Inferior parietal cortex (tissue), 1 donor: ENCODE results near the gene ADPRHL1.
"Not testable (repeated sequence)": the region's sequence is repeated elsewhere in the genome, so short reads cannot be mapped to it uniquely, and the experiment has no call there.

ENCODE experiments used
- DNase-seq: peaks from one replicate; pipeline ENCODE4 v3.0.0-alpha.2; 2016; ENCODE audit errors: extremely low spot score

Gene ADPRHL1

DNA sequence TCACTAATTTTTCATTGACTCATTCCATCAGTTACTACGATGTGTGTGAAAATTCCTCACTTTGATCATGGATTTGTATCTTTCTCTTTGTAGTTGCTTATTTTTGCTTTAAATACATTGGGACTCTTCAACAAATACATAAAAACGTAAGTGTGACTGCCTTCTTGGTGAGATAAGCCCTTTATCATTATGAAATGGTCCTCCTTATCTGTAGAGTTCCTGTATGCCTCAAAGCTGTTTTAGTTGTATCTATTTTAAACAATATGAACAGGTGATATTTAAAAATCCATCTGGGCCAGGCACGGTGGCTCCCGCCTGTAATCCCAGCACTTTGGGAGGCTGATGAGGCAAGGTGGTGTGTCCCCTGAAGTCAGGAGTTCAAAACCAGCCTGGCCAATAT lies 25.9 kb upstream of the ADPRHL1 start:
- no peak for DNase-seq

DNA sequence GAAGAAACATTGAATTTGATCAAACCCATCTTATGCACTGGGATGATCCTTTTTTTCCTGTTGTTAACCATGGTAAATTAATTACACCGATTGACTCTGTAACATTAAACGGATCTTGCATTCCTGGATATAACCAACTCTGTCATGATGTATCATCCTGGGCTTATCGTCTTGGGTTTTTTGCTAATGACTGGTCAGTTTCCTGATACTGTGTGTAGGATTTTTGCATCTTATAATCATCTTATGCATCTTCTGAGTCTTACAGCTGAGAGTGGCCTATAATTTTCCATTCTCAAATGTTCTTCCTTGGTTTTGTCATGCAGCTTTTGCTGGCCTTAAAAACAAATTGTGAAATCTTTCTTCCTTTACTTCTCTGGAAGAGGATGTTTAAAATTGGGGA lies 24.4 kb upstream of the ADPRHL1 start:
- no peak for DNase-seq

DNA sequence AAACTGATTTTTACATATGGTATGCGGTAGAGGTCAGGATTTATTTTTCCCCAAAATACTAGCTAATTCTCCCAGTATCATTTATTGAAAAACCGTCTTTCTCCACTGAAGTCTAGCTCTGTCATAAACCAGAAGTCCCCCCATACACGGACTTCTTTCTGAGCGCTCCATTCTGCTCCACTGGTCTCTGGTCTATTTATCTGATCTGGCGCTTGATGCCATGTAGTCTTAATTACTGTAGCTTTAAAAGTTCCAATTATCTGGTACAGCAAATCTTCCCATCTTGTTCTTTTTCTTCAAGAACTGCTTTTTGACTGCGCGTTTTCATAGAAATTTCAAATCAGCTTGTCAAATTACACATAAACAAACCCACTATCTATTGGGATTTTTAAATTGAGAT lies 23.5 kb upstream of the ADPRHL1 start:
- no peak for DNase-seq

DNA sequence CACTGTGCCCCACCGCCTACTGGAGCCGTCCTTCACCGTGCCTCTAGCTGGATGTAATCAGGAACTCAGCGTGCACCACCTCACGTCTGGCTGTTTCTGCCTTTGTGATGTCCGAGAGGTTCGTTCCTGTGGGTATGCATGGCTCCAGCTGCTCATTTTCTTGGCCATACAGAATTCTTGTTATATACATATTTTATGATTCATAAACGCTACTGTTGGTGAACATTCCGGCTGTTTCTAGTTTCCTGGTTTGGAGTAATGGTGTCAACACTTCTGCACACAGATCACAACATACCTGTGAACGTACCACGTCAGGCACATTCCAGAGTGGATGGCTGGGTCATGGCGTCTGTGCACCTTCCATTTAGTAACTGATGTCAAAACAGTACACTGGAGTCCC lies 22.6 kb upstream of the ADPRHL1 start:
- DNase-seq: no peak

DNA sequence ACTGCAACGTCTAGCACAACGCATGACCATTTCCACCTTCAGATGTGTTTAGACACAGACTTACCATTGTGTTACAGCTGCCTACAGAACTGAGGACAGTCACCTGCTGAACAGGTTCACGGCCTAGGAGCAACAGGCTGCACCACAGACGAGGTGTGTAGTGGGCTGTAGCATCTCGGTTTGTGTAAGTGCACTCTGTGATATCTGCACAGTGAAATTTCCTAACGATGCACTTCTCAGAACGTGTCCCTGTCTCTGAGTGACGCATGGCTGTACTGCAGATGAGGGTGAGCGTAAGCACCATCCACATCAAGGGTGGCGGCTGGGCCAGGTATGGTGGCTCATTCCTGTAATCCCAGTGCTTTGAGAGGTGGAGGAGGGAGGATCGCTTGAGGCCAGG lies 22.0 kb upstream of the ADPRHL1 start:
- DNase-seq: no peak

DNA sequence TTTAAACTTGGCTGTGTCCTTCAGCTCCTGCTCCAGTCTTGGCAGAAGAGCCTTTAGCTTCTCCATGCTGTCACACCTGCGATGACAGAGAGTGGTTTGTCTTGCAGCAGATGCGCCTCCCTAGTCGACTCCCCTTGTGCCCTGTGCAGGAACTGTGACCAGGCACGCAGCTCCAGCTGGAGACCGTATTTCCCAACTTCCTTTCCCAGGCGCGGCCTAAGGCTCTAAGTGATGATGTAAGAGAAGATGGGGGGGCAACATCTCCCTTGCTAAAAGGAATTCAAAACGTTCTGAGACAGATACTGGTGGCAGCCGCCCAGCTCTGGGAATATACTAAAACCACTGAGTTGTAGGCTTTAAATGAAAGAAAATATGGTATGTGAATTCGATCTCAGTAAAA lies 20.9 kb upstream of the ADPRHL1 start:
- DNase-seq: no peak

DNA sequence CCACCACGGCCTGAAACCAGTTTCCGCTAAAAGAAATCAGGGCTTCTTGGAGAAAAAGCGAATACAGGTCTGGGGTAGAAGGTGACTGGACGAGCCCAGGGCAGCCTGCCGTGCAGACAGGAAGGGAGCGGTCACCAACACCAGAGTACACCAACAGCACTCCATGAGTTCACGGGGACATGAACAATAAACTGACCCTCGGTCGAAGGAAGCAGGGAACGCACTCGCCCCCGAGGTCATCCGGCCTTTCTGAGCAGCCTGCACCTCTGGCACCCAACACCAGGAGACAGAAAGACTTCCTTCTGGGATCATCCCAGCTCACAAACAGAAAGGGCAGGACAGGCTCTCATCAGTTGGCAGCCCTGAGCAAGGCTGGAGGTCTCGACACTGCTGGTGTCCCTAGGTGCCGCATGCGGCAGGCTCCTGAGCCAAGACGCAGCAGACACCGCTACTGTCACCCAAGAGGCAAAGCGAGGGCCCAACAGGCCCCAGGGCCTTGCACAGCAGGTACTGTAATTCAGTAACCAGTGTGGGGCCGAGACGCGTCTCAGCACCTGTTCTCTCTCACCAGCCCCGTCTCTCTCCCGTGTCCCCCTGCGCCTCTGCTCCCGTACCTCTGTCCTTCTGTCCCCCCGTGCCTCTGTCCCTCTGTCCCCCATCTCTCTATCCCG lies 19.2 kb upstream of the ADPRHL1 start:
- DNase-seq: no peak

DNA sequence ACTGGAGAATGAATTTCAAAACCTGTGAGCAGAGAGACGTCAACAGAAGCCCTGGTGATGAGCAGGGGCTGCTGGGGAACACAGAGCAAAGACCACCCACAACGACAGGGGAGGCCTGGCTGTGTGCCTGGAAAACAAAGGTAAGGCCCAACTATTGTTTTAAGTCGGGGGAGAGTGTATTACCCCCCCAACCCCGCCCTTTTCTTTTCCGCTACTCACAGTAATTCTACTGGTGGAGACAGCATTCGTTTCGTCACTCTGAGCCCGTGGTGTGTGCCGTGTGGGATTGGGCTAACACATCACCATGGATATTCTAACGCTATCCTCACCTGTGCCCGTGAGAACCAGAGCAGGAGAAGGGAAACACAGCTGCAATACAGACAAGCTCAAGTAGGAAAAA lies 18.6 kb upstream of the ADPRHL1 start:
- no peak for DNase-seq

DNA sequence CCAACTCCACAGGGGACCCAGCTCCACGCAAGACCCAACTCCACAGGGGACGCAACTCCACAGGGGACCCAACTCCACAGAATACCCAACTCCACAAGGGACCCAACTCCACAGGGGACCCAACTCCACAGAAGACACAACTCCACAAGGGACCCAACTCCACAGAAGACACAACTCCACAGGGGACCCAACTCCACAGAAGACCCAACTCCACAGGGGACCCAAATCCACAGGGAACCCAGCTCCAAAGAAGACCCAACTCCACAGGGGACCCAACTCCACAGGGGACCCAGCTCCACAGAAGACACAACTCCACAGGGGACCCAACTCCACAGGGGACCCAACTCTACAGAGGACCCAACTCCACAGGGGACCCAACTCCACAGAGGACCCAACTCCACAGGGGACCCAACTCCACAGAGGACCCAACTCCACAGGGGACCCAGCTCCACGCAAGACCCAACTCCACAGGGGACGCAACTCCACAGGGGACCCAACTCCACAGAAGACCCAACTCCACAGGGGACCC lies 17.4 kb upstream of the ADPRHL1 start:
- not testable (repeated sequence) for DNase-seq

DNA sequence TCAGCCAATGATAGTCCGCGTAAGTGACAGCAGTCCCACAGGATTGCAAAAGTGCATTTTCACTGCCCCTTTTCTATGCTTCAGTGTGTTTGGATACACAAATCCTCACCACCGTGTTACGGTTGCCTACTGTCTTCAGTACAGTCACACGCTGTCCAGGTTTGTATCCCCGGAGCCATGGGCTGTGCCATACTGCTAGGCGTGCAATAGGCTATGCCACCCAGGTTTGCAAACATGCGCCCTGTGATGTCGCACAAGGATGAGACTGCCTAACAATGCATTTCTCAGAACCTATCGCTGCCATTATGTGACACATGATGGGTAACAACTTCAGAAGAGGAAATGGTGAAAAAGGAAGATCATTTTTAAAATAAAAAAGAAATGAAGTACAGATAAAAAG lies 16.8 kb upstream of the ADPRHL1 start:
- no peak for DNase-seq

DNA sequence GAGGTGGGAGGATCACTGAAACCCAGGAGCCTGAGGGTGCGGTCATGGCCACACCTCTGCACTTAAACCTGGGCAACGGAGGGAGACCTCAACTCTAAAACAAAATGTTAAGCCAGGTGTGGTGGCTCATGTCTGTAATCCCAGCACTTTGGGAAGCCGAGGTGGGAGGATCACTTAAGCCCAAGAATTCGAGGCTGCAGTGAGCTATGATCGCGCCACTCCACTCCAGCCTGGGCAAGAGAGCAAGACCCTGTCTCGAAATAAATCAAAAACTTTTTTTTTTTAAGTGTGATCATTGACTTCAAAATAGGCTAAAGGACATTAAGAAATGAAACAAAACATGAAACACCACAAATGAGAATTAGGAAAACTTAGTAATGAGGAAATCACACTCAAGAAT lies 16.3 kb upstream of the ADPRHL1 start:
- DNase-seq: no peak

DNA sequence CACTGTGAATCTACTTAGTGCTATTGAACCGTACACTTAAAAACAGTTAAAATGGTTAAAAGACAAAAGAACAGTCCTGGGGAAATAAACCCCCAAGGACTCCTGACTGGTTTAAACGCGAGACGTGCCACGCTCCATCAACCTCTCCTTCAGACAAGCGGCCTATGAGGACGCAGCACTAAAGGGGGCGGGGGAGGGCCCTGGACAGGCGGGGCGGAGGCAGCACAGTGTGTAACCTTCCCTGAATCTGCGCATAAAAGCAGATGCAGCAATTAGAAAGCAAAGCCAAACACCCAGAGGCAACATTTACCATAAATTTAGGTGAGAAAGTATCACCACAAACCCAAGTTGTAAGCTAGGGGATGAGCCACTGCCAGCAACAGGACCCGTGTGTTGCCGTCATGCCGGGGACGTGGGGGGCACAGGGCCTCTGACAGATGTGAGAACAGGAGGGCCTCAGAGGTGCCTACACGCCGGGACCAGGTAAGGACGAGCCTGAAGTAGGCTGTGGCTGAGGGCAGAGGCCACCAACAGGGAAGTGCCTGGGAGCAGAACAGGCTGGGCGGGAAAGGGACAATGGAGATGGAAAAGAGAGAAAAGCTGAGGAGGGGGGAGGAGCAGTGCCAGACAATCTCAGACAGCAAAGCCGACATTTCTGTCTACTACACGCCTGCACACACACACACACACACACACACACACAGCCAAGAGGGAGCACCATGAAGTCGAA lies 15.3 kb upstream of the ADPRHL1 start:
- DNase-seq: no peak

DNA sequence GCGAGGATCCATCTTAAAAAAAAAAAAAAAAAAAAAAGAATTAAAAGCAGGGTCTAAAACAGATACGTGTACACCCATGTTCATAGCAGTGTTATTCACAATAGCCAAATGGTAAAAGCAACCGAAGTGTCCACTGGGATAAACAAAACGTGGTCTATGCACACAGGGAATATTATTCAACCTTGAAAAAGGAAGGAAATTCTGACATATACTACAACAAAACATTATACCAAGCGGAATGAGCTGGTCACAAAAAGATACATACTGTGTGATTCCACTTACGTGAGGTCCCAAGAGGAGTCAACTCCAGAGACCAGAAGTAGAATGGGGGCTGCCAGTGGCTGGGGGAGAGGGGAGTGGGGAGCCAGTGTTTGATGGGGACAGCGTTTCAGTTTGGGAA lies 14.7 kb upstream of the ADPRHL1 start:
- no peak for DNase-seq

DNA sequence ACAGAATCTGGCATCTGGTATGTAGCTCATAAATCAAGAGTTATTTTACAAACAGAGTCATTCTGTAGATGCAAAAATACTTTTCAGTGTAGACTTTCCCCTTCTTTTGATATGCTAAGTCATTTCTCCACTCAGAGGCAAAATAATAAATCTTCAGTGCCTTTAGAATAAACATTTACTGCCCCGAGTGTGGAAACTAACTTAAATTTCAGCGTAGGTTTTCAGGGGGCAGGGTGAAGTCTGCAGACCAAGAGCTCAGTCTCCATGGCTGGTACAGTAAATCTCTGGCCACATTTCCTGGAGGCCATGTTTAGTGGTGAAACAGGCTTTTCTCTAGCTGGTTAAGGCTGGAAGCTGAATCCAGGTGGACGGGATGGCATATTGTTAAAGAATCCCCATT lies 13.1 kb upstream of the ADPRHL1 start:
- DNase-seq: no peak

DNA sequence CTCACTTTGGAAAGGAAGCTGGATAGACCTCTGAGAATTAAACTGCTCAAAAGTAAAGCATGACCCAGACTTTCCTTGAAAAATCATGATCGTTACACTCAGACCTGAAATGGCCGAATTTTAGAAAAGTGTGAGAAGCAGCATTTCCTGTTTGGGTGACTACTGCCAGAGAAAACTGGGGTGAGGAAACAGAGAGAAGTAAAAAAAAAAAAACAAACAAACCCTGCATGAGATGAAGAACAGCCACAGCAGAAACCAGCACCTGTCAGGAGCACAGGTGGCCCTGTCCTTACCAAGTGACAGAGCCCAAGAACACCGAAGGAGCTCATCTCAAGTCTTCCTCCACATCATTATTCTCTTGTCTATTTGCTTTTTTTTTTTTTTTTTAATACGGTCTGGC lies 12.0 kb upstream of the ADPRHL1 start:
- DNase-seq: no peak

DNA sequence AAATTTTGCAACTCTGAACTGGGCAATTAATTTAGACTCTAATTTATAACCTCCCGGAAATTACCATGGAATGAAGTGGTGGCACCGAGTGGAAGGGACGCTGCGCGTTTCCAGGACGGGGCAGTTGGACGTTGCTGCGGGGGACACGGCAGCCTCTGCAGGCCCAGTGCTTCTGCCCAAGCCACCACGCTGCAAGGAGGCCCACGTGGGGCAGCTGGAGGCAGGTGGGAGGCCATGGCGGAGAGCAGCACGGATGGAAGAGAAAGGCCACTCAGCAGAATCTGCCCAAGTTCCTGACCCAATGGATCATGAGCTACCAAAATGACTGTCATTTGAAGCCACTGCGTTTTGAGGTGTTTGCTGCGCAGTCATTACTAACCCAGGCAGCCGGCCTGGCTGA lies 11.2 kb upstream of the ADPRHL1 start:
- no peak for DNase-seq

DNA sequence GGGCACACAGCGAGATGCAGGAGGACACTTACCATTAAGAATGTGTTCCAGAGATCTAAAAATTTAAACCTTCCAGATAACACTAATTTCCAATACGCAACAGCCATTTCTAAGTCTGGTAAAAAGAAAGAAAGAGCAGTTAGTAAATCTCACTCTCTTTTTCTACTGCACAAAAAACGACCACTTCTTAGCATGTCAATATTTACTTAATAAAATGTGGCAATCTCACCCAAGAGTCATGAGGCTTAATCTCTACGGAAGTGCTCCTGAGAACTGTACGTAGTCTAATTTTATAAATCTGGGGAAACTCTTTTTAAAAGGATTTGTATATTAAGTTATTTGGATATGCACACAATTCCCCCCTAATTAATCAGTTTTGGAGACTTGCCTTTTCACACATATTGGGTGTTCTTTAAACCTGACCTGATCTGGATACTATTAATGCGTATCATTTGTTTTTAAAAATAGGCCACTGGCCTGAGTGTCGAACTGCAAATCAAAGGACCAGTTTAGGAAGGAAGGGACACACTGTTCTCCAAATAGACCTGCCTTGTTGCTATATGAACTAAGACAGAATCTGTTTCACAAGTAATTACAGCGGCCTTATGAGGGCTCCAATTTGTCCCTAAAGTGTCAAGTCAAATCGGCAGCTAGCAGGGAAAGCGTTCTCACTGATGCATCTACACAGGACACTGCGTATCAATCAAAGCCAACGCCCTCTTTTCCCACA lies 7.9 kb upstream of the ADPRHL1 start:
- DNase-seq: no peak

DNA sequence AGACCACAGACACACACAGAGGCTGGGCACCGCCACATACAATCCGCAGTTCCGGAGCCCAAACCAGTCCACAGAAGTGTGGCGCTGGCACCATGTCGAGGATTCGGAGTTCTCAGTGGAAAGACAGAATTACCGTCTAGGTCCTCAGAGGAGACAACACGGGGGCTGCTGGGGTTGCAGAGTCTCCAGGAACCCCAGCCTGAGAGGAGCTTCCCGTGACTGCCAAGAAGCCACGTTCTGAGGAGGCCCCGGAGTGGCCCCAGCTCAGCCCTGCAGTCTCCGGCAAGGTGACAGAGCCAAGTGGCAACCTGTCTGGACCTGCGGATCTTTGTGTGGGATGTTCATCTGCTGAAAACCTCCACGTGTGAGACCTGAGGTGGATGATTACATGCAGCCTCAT lies 7.3 kb upstream of the ADPRHL1 start:
- no peak for DNase-seq

DNA sequence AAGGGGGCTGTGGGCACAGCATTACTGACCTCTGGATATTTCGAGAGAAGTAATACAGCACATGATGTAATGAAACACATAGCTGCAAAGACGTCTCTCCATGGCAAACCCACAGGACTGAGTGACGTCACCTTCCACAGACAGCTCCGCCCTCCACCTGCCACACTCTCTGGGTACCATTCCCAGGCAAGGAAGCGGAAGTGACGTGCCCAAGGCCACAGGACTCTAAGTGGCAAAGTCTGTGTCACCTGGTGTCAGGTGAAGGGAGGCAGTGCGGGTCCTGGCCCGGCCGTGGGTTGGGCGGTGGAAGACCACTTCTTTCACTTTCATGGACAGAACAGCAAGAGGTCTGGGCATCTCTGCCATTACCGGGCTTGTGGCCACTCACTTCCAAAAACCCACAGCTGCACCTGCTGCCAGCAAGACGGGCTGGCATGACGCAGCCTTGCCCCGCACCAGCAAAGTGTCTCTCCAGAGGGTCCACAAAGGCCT lies 6.8 kb upstream of the ADPRHL1 start:
- no peak for DNase-seq

DNA sequence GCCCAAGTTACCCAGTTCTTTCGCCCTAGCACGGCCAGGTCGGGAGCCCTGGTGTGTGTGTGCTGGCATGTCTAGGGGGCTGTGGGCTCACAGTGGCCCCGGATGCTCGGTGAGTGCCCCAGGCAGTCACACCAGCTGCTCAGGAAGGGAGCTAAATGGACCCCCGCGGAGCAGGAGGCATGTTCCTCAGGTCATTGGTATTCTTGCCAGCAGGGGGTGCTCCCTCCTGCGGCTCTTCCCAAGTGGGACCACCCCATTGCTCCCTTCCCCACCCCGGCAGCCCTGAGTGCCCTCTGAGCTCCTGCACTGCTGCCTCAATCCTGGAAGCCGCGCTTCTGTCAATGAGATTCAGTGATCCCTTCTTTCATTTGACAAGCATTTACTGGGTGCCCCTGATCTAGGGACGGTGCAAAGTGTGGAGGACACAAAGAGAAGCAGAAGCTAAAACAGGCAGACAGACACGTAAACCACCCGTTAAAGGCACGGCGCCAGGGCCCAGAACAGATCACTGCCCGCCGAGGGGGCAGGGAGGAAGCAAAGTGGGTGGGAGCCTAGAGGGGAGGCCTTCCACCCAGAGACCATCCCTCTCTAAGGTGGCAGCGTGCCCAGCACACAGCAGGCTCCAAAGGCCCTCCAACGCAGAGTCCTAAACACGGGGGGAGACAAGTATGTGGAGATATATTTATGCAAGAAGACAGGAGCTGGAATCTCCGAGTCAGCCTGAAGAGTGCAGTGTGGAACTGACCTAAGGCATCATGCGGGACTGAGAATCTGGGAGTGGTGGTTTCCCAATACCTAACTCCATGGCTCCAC lies 5.2 kb upstream of the ADPRHL1 start:
- no peak for DNase-seq

DNA sequence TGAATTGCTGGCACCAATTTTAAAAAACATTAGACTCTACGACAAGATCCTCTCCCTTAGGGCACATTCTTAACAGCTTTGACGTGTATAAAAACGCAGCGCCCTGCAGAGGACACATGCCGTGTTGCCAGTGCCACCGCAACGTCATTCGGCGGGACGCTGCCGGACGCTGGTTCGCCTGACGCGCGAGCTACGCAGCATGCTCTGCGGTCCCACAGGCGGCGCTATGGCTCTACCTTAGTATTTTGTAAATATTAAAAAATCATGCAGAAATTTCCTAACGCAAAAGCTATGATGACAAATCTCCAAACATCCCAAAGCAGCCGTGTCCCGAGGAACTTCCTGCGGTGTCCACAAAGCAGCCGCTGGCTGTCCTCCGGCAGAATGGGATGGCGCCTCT lies 4.2 kb upstream of the ADPRHL1 start:
- DNase-seq: no peak
